BLaER1 (cell line): ENCODE measurements around the gene TMEM187.

Source experiments
- H3K27ac ChIP-seq: shearing (Covaris generic); formaldehyde crosslinking; 2 replicates; pipeline ENCODE4 v1.8.1; 2022
- H3K27me3 ChIP-seq: shearing (Covaris generic); formaldehyde crosslinking; 2 replicates; pipeline ENCODE4 v1.8.1; 2022
- H3K36me3 ChIP-seq: shearing (Covaris generic); formaldehyde crosslinking; 2 replicates; pipeline ENCODE4 v1.8.1; 2022
- H3K4me1 ChIP-seq: shearing (Covaris generic); formaldehyde crosslinking; 2 replicates; pipeline ENCODE4 v1.8.1; 2022
- H3K4me2 ChIP-seq: shearing (Covaris generic); formaldehyde crosslinking; 2 replicates; pipeline ENCODE4 v1.8.1; 2022
- H3K4me3 ChIP-seq: shearing (Covaris generic); formaldehyde crosslinking; 2 replicates; pipeline ENCODE4 v1.8.1; 2022
- H3K9ac ChIP-seq: shearing (Covaris generic); formaldehyde crosslinking; 2 replicates; pipeline ENCODE4 v1.8.1; 2022
- H3K9me3 ChIP-seq: shearing (Covaris generic); formaldehyde crosslinking; 2 replicates; pipeline ENCODE4 v1.8.1; 2022
- H4K20me1 ChIP-seq: shearing (Covaris generic); formaldehyde crosslinking; 2 replicates; pipeline ENCODE4 v1.8.1; 2022
- Cebpa-rat ChIP-seq: shearing (Covaris generic); IDR thresholded peaks from 2 replicates; pipeline ENCODE4 v1.8.1; 2022

Gene TMEM187

DNA sequence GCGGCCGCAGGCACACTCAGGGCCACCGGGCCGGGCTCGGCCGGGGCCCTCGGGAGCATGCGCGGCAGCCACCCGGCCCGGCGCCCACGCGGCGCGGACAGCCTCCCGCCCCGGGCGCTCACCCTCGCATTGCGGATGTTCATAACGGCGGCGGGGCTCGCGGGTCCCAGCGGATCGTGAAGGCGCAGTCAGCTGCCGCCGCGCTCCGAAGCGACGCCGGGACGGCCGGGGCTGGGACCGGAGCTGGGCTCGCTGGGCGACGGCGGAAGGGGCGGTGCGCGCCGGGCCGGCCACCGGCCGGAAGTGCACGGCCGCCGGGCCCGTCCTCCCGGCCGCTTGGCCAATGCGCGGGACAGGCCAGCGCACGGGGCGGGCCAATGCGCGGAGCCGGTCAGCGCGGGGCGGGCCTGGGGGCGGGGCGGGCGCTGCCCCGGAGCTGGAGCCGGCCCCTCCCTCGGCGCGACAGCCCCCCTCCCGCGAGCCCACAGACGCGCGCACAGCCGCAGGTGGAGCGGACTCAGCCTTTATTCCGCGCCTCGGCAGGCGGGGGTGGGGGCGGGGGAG is 37.7 kb upstream of the TMEM187 start, which contains the start of gene NAA10:
Gene NAA10 (minus strand): TSS at position 276 of the 564 bp plus-strand sequence. CDS start 133 bp downstream, at position 143.
- no peak for TF ChIP-seq Cebpa-rat
- Histone ChIP-seq H3K36me3 (peaks cover 34% of the 10 kb centered on the region), H3K4me2 (peak within 1 kb of the TSS; percentile 83), H3K27me3 (peaks cover 86% of the 10 kb centered on the region), H3K9ac (peak within 1 kb of the TSS; percentile 91), H3K27ac (peak within 1 kb of the TSS; percentile 90), H3K9me3 (no peaks in the 10 kb centered on the region), H3K4me3 (peak within 1 kb of the TSS; percentile 77), H3K4me1 (peaks cover 47% of the 10 kb centered on the region), H4K20me1 (peaks cover 89% of the 10 kb centered on the region)

DNA sequence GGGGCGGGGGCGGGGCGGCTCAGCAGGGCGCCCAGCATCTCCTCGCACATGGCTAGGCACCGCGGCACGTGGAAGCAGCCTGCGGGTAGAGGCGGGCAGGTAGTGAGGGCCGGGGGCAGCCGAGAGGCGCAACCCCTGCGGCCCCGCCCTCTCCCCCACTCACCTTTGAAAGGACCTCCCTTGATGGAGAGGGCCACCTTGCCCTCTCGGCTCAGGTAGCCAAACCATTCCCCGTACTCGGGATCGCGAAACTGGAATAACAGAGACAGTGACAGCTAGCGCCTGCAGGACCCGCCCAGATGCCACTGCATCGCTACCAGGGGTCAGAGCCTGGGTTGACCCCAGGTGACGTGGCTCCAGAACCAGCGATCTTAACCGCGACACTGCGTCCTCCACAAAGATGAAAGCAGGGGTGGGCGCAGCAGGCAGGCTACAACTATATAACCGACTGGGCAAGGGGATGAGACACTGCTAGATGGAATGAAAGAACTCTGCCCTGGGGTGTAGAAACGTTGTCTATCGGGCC is 37.2 kb upstream of the TMEM187 start:
- no peaks in the 10 kb centered on the region for H3K9me3 ChIP-seq
- H3K27ac ChIP-seq: peak overlapping the region; percentile 71
- peak overlapping the region; percentile 77 for H3K4me3 ChIP-seq
- H4K20me1 ChIP-seq: peaks cover 89% of the 10 kb centered on the region
- H3K4me2 ChIP-seq: peak overlapping the region; percentile 83
- peak overlapping the region; percentile 70 for H3K9ac ChIP-seq
- peaks cover 47% of the 10 kb centered on the region for H3K4me1 ChIP-seq
- peaks cover 87% of the 10 kb centered on the region for H3K27me3 ChIP-seq
- no peak for TF ChIP-seq Cebpa-rat
- peaks cover 29% of the 10 kb centered on the region for H3K36me3 ChIP-seq

GRCh38 chrX:153937056-153937455 is 35.5 kb upstream of the TMEM187 start:
- Histone ChIP-seq H3K36me3 (peaks cover 12% of the 10 kb centered on the region), H3K9me3 (no peaks in the 10 kb centered on the region), H3K9ac (no peak overlapping the region), H4K20me1 (peaks cover 82% of the 10 kb centered on the region), H3K27ac (no peak overlapping the region), H3K4me3 (no peak overlapping the region), H3K4me1 (peaks cover 48% of the 10 kb centered on the region), H3K27me3 (peaks cover 86% of the 10 kb centered on the region), H3K4me2 (no peak overlapping the region)
- TF ChIP-seq Cebpa-rat: no peak

- Histone ChIP-seq H3K27me3 (peaks cover 85% of the 10 kb centered on the region), H3K9me3 (no peaks in the 10 kb centered on the region), H3K4me3 (no peak overlapping the region), H3K4me2 (no peak overlapping the region), H3K27ac (no peak overlapping the region), H3K4me1 (peaks cover 58% of the 10 kb centered on the region), H4K20me1 (peaks cover 82% of the 10 kb centered on the region), H3K9ac (no peak overlapping the region), H3K36me3 (no peaks in the 10 kb centered on the region)
- no peak for TF ChIP-seq Cebpa-rat
Observed at GRCh38 chrX:153938226-153938786, 34.2 kb upstream of the TMEM187 start.

DNA sequence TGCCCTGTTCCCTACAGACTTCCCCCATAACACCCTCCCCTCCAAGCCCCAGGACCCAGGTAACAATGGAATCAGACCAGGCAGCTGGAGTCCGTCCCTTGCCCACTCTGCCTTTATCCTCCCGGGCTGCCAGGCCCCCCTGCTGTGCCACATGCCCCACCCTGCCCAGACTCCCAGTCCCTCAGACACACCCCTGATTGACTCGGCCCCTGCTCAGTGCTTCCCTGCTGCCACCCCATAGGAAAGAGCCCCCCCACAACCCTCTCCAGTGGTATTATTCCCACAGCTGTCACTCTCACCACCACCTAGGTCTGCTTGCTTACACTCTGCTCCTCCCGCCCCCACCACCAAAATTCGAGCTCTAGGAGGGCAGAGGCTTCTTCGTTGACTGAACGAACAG is 33.0 kb upstream of the TMEM187 start:
- Histone ChIP-seq H3K4me2 (peak overlapping the region; percentile 80), H3K36me3 (no peaks in the 10 kb centered on the region), H4K20me1 (peaks cover 82% of the 10 kb centered on the region), H3K27me3 (peaks cover 84% of the 10 kb centered on the region), H3K9me3 (no peaks in the 10 kb centered on the region), H3K27ac (peak overlapping the region; percentile 44; the same call in 1 of the 2 replicates), H3K4me1 (peaks cover 62% of the 10 kb centered on the region), H3K4me3 (peak overlapping the region; percentile 20; the same call in 1 of the 2 replicates), H3K9ac (peak overlapping the region; percentile 47; the same call in 1 of the 2 replicates)
- no peak for TF ChIP-seq Cebpa-rat

- Histone ChIP-seq H3K4me2 (peak overlapping the region; percentile 80), H3K27me3 (peaks cover 87% of the 10 kb centered on the region), H3K36me3 (no peaks in the 10 kb centered on the region), H4K20me1 (peaks cover 90% of the 10 kb centered on the region), H3K4me1 (peaks cover 71% of the 10 kb centered on the region), H3K9me3 (no peaks in the 10 kb centered on the region), H3K4me3 (peak overlapping the region; percentile 58), H3K9ac (peak overlapping the region; percentile 66), H3K27ac (peak overlapping the region; percentile 78)
- TF ChIP-seq Cebpa-rat: no peak
Observed at GRCh38 chrX:153941336-153942252, 31.0 kb upstream of the TMEM187 start.

GRCh38 chrX:153944140-153944799 is 28.3 kb upstream of the TMEM187 start, which contains the start of gene RENBP:
Gene RENBP, minus strand, starts transcription at chrX:153944643. Its CDS starts 33 bp downstream, at chrX:153944610.
- H3K36me3 ChIP-seq: peaks cover under 1% of the 10 kb centered on the region; the same call in 1 of the 2 replicates
- peak within 1 kb of the TSS; percentile 78 for H3K27ac ChIP-seq
- H3K27me3 ChIP-seq: peaks cover 64% of the 10 kb centered on the region
- H3K9ac ChIP-seq: peak within 1 kb of the TSS; percentile 76
- no peak for TF ChIP-seq Cebpa-rat
- no peaks in the 10 kb centered on the region for H3K9me3 ChIP-seq
- H3K4me1 ChIP-seq: peaks cover 92% of the 10 kb centered on the region
- peak within 1 kb of the TSS; percentile 80 for H3K4me2 ChIP-seq
- peak within 1 kb of the TSS; percentile 67 for H3K4me3 ChIP-seq
- H4K20me1 ChIP-seq: peaks cover 91% of the 10 kb centered on the region

DNA sequence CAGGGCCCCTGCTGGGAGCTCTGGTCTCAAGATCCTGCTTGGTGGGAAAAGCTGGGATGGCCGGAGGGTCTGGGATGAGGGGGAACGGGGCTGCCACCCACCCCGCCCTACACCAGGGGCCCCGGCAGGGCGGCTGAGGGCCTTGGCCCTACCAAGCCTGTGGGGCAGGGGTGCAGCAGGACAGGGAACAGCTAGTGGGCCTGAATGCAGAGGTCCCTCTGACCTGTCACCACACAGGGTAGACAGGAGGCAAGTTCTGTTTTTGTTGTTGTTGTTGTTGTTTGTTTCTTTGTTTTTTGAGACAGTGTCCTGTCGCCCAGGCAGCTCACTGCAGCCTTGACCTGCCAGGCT is 27.8 kb upstream of the TMEM187 start:
- Histone ChIP-seq H3K27ac (no peak overlapping the region), H3K27me3 (peaks cover 59% of the 10 kb centered on the region), H4K20me1 (peaks cover 91% of the 10 kb centered on the region), H3K4me1 (peaks cover 92% of the 10 kb centered on the region), H3K36me3 (peaks cover 6% of the 10 kb centered on the region), H3K4me2 (peak overlapping the region; percentile 80), H3K4me3 (peak overlapping the region; percentile 67; the same call in 1 of the 2 replicates), H3K9ac (no peak overlapping the region), H3K9me3 (no peaks in the 10 kb centered on the region)
- no peak for TF ChIP-seq Cebpa-rat
